ENCODE results near the gene NXPH3. TPM values are rescaled to one million over a fixed set of nuclear protein-coding genes. Genes with fewer than 3 reads are reported as not detected.
A peak's percentile ranks its signal among the peaks of the same experiment; 100 is the strongest.

NXPH3 gene
- total RNA-seq, 1 donor from 2014 or later, result 4.5 TPM

GRCh38 chr17:49616086-49616485, 40.4 kb downstream of the NXPH3 start:
- no peak overlapping the region for H3K27ac ChIP-seq
- intact Hi-C loops (cut with DNase I), result no loop called here
- ATAC-seq (peak in 1 of 2 donors; percentile 33), DNase-seq (no peak)
- peaks cover 79% of the 10 kb centered on the region for H3K36me3 ChIP-seq
- TF ChIP-seq, protein P1, sequence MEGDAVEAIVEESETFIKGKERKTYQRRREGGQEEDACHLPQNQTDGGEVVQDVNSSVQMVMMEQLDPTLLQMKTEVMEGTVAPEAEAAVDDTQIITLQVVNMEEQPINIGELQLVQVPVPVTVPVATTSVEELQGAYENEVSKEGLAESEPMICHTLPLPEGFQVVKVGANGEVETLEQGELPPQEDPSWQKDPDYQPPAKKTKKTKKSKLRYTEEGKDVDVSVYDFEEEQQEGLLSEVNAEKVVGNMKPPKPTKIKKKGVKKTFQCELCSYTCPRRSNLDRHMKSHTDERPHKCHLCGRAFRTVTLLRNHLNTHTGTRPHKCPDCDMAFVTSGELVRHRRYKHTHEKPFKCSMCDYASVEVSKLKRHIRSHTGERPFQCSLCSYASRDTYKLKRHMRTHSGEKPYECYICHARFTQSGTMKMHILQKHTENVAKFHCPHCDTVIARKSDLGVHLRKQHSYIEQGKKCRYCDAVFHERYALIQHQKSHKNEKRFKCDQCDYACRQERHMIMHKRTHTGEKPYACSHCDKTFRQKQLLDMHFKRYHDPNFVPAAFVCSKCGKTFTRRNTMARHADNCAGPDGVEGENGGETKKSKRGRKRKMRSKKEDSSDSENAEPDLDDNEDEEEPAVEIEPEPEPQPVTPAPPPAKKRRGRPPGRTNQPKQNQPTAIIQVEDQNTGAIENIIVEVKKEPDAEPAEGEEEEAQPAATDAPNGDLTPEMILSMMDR (IDR thresholded peaks at IDR 0.05), result peak; percentile 27
- peaks cover 42% of the 10 kb centered on the region for H3K4me1 ChIP-seq
- no peaks in the 10 kb centered on the region for H3K27me3 ChIP-seq (ENCODE audit: low read depth)
- no peaks in the 10 kb centered on the region for H3K9me3 ChIP-seq
- no peak overlapping the region for H3K4me3 ChIP-seq

DNA sequence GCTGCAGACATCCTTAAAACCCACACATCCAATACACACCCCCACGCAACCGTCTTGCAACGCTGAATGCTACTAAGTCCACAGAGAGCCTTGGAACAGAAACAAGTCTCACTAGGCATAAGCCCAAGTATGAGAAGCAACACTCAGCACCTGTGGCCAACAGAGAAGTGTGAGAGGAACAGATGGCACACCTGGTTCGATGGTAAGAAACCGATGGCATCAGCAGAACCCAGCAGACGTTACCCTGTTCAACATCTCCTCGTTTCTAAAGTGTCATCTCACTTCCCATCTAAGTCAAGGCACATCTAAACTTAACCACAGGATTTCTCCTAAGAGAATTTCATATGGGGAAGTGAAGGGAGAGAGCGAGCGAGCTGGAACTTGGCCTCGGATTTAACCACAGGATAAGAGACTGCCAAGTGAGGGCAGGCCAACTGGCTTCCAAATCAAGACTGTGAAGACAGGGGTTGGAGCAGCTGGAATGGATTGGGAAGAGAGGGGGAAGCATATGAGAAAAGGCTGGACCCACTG, 41.0 kb downstream of the NXPH3 start:
- Histone ChIP-seq H3K9me3 (no peaks in the 10 kb centered on the region), H3K27me3 (ENCODE audit: low read depth) (no peaks in the 10 kb centered on the region), H3K4me3 (no peak overlapping the region), H3K4me1 (peaks cover 36% of the 10 kb centered on the region), H3K27ac (peak overlapping the region; percentile 8), H3K36me3 (peaks cover 82% of the 10 kb centered on the region)
- ATAC-seq (peak; percentile 62 to 79), DNase-seq (no peak)
- TF ChIP-seq, protein P1 (IDR thresholded peaks at IDR 0.05), result no peak
- intact Hi-C loops (cut with DNase I), result no loop called here

DNA sequence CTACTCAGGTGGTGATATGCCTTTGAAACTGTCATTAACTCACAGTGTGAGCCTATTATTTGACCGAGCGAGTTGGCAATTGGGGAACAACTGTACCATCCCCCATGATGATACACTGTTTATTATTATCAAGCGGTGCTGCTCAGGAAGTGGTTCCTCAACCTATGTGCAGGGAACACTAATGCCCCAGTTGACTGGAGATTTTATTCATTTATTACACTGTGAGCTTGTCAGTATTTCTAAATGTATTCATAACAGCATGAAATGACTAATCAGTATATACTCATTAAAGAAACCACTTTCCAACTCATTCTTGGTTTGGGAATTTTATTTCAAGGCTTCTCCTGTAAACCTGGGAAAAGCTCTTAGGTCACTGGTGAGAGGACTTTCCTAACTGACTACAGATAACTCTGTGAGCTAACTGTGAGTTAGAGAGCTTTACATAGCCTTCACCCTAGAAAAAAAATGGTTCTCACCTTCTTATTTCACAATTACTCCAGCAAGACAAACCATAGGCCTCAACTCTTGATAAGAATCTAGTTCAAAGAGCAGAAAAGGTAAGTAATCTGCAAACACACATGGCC, 42.4 kb downstream of the NXPH3 start:
- H3K27me3 ChIP-seq (ENCODE audit: low read depth), result no peaks in the 10 kb centered on the region
- no peak for ATAC-seq
- H3K27ac ChIP-seq, result peak overlapping the region; percentile 25
- H3K36me3 ChIP-seq, result peaks cover 94% of the 10 kb centered on the region
- H3K4me1 ChIP-seq, result peaks cover 42% of the 10 kb centered on the region
- TF ChIP-seq, protein P1 (IDR thresholded peaks at IDR 0.05), result no peak
- no peak overlapping the region for H3K4me3 ChIP-seq
- DNase-seq, result no peak
- H3K9me3 ChIP-seq, result no peaks in the 10 kb centered on the region
- intact Hi-C loops (cut with DNase I), result no loop called here

DNA sequence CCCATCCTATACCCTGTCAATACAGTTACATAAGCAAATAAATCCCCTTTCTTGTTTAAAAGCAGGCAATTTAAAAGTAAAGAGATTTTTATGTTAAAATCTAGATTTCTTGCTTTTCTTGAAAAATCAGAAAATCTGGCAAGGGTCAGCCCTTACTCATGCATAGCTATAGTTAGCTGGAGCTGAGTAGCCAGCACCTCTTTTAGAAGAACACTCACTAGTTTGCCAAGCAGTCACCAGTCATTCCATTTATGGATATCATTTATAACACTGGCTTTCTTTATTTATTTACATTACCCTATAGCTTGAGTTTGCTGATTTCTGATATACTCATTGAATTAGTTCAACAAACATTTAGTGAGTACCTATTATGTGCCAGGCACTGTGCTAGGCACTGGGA, 45.7 kb downstream of the NXPH3 start:
- Histone ChIP-seq H3K9me3 (no peaks in the 10 kb centered on the region), H3K27me3 (ENCODE audit: low read depth) (no peaks in the 10 kb centered on the region), H3K4me1 (peaks cover 39% of the 10 kb centered on the region), H3K4me3 (no peak overlapping the region), H3K27ac (no peak overlapping the region), H3K36me3 (peaks cover 71% of the 10 kb centered on the region)
- intact Hi-C loops (cut with DNase I), result no loop called here
- TF ChIP-seq, protein P1 (IDR thresholded peaks at IDR 0.05), result no peak
- no peak for ATAC-seq
- no peak for DNase-seq

DNA sequence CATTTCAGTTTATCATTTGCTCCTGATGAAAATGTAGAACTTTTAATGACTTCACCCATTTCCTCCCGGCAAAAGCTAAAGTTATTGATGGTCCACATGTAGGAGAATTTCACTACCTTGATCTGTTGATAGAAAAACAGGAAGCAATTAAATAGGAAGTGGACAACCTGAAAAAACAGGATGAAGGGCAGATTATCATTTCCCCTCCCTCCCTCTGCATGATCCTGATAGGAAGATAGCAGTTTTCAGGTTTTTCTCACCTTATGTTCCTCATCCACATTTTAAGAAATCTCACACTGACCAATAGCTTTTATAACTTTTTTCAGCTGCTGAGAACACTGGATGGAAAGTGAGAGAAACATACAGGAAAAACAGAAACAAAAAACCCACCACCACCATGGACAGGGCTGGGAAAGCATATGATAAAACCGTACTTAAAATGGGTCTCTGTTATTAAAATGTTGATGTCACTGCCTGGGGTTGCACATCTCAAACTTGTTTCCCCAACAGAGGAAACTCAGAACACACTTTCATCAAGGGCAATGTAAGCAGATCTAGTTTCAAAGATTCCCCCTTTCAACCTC, 46.4 kb downstream of the NXPH3 start:
- Histone ChIP-seq H3K27me3 (ENCODE audit: low read depth) (no peaks in the 10 kb centered on the region), H3K36me3 (peaks cover 66% of the 10 kb centered on the region), H3K27ac (no peak overlapping the region), H3K9me3 (no peaks in the 10 kb centered on the region), H3K4me3 (no peak overlapping the region), H3K4me1 (peaks cover 33% of the 10 kb centered on the region)
- intact Hi-C loops (cut with DNase I), result no loop called here
- no peak for ATAC-seq
- TF ChIP-seq, protein P1 (IDR thresholded peaks at IDR 0.05), result no peak
- DNase-seq, result no peak

Data from lower lobe of right lung (tissue), 2 donors.